ENCODE data around the gene SNX8.

- TF ChIP-seq POLR2A (IDR thresholded peaks at IDR 0.05), result no peak
- TF ChIP-seq CTCF (IDR thresholded peaks at IDR 0.05 in 4 of 5, conservative IDR thresholded peaks at IDR 0.05 in 1 of 5), result no peak
These were observed 56.6 kb downstream of the SNX8 start for GRCh38 chr7:2257651-2258050.
